GM21825 (cell line): ENCODE results near the gene SPANXN5.
"Not testable (repeated sequence)": the region's sequence is repeated elsewhere in the genome, so short reads cannot be mapped to it uniquely, and the experiment has no call there.

Source experiments
- ATAC-seq: cut with Tn5 transposase; IDR thresholded peaks from one replicate; pipeline ENCODE4 v1.9.1; 2021; ENCODE audit warnings: mild to moderate bottlenecking, moderate library complexity; ENCODE audit not compliant: unreplicated experiment

The SPANXN5 gene

GRCh38 chrX:52797327-52797726 lies at the start of gene SPANXN5:
Gene SPANXN5, minus strand, starts transcription at chrX:52797427. Its CDS starts 79 bp downstream, at chrX:52797348.
- not testable (repeated sequence) for ATAC-seq

GRCh38 chrX:52843619-52844018 lies 46.4 kb upstream of the SPANXN5 start:
- not testable (repeated sequence) for ATAC-seq

- no peak for ATAC-seq
Observed at GRCh38 chrX:52839137-52839536, 41.9 kb upstream of the SPANXN5 start.

- no peak for ATAC-seq
Observed at GRCh38 chrX:52830551-52830950, 33.3 kb upstream of the SPANXN5 start.

- ATAC-seq: no peak
Observed at GRCh38 chrX:52824608-52825007, 27.4 kb upstream of the SPANXN5 start.

- ATAC-seq: no peak
Observed at GRCh38 chrX:52821079-52821760, 24.0 kb upstream of the SPANXN5 start.

- ATAC-seq: no peak
Observed at GRCh38 chrX:52819788-52820187, 22.6 kb upstream of the SPANXN5 start.

GRCh38 chrX:52811065-52811625 lies 13.9 kb upstream of the SPANXN5 start, which contains the start of gene XAGE5:
Gene XAGE5, plus strand, starts transcription at chrX:52811287. Its CDS starts 1,280 bp downstream, at chrX:52812567.
- no peak for ATAC-seq

GRCh38 chrX:52804876-52805275 lies 7.6 kb upstream of the SPANXN5 start:
- not testable (repeated sequence) for ATAC-seq

- ATAC-seq: not testable (repeated sequence)
Observed at GRCh38 chrX:52773504-52773903, 23.7 kb downstream of the SPANXN5 start.

- ATAC-seq: not testable (repeated sequence)
Observed at GRCh38 chrX:52765983-52766382, 31.2 kb downstream of the SPANXN5 start.

GRCh38 chrX:52750952-52751351 lies 46.3 kb downstream of the SPANXN5 start, which contains the start of gene SSX2B:
Gene SSX2B, plus strand, starts transcription at chrX:52751252. Its CDS starts 1,429 bp downstream, at chrX:52752681.
- not testable (repeated sequence) for ATAC-seq
